Measurements from ENCODE around the gene GK2. TPM values are rescaled to one million over a fixed set of nuclear protein-coding genes. Genes with fewer than 3 reads are reported as not detected.

The GK2 gene
- total RNA-seq, 3 donors from 2014 or later: 0.16 TPM; not detected in 2

DNA sequence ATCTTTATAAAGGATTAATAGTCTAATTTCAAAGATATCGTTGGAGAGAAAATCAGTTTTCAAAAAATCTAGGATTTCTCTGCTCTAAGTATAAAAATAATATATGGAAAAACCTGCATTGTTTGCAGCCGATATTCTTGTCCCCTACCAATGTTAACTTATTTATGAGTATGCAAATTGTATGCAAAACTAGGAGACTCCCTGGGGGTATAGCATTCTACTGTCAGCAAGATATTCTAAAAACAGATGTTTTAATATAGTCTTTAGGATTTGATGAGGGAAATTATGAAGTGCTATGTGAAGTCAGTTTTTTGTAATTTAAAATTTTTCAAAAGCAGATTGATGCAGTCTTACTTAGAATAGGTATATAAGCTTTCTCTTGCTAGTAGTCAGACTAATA lies 40.9 kb downstream of the GK2 start:
- Histone ChIP-seq H3K4me3 (no peak overlapping the region), H3K36me3 (no peaks in the 10 kb centered on the region)

GRCh38 chr4:79366422-79366821 lies 41.6 kb downstream of the GK2 start:
- H3K4me3 ChIP-seq: no peak overlapping the region
- intact Hi-C loops (cut with DNase I; ENCODE audit: low total_unique reads): no loop called here
- no peaks in the 10 kb centered on the region for H3K36me3 ChIP-seq

More for the DNA sequence above, 40.9 kb downstream of the GK2 start:
- Histone ChIP-seq H3K4me1 (no peaks in the 10 kb centered on the region), H3K9me3 (no peaks in the 10 kb centered on the region), H3K27me3 (no peaks in the 10 kb centered on the region), H3K27ac (no peak overlapping the region)
- no peak for TF ChIP-seq CTCF (IDR thresholded peaks at IDR 0.05)
- TF ChIP-seq POLR2AphosphoS5 (IDR thresholded peaks at IDR 0.05): no peak
- no peak for TF ChIP-seq POLR2A (IDR thresholded peaks at IDR 0.05)
- no peak for DNase-seq (ENCODE audit: low spot score in 2 of 2)
- intact Hi-C loops (cut with DNase I; ENCODE audit: low total_unique reads): no loop called here

DNA sequence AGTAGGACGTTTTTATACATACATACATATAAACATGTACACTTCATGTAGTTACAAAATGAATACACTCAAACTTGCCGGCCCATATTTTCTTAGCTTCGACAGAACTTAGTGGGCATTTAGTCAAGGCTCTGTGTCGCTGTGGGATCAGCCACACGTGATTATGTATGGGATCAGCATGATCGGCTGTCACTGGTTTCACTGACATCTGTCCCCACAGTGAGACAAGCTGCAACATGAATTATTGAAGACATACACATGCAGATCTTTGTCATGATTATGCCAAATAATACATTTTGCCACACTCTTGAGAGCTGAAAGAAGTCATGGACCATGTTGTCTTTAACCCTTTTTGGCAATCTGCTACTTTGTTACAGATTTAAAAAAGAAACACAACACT lies 44.0 kb downstream of the GK2 start:
- H3K9me3 ChIP-seq: no peaks in the 10 kb centered on the region
- DNase-seq (ENCODE audit: low spot score in 2 of 2): no peak
- intact Hi-C loops (cut with DNase I; ENCODE audit: low total_unique reads): no loop called here
- no peak overlapping the region for H3K4me3 ChIP-seq
- no peaks in the 10 kb centered on the region for H3K36me3 ChIP-seq
- H3K4me1 ChIP-seq: no peaks in the 10 kb centered on the region
- no peaks in the 10 kb centered on the region for H3K27me3 ChIP-seq
- no peak overlapping the region for H3K27ac ChIP-seq
- TF ChIP-seq CTCF (IDR thresholded peaks at IDR 0.05): no peak
- TF ChIP-seq POLR2A (IDR thresholded peaks at IDR 0.05): no peak
- no peak for TF ChIP-seq POLR2AphosphoS5 (IDR thresholded peaks at IDR 0.05)

More at GRCh38 chr4:79366422-79366821, 41.6 kb downstream of the GK2 start:
- H3K27ac ChIP-seq: no peak overlapping the region
- H3K27me3 ChIP-seq: no peaks in the 10 kb centered on the region
- no peak for DNase-seq (ENCODE audit: low spot score in 2 of 2)
- no peak for TF ChIP-seq POLR2AphosphoS5 (IDR thresholded peaks at IDR 0.05)
- no peak for TF ChIP-seq POLR2A (IDR thresholded peaks at IDR 0.05)
- no peak for TF ChIP-seq CTCF (IDR thresholded peaks at IDR 0.05)
- H3K4me1 ChIP-seq: no peaks in the 10 kb centered on the region
- H3K9me3 ChIP-seq: no peaks in the 10 kb centered on the region

- intact Hi-C loops (cut with DNase I; ENCODE audit: low total_unique reads): no loop called here
- no peak overlapping the region for H3K4me3 ChIP-seq
- no peak for TF ChIP-seq CTCF (IDR thresholded peaks at IDR 0.05)
- no peak overlapping the region for H3K27ac ChIP-seq
- no peaks in the 10 kb centered on the region for H3K36me3 ChIP-seq
- DNase-seq (ENCODE audit: low spot score in 2 of 2): no peak
- H3K4me1 ChIP-seq: no peaks in the 10 kb centered on the region
- no peaks in the 10 kb centered on the region for H3K9me3 ChIP-seq
- no peaks in the 10 kb centered on the region for H3K27me3 ChIP-seq
These were observed 45.4 kb downstream of the GK2 start for GRCh38 chr4:79362626-79363025.

DNA sequence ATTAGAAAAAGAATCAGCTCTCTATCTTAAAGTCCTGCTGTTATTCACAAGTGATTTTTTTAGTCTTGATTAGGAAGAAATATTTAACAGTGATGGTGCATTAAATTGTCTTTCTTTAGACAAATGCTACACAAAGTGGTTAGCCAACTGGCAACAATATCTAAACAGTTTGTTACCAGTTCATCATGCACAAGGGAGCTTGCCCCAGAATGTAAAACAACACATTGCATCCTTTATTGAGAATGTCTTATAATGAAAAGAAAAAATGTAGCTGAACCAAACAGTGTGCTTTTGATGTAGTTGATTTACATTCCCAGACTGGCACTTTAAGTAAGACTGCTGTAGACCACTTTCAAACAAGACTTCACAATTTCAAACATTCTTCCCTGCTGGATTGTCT lies 48.0 kb downstream of the GK2 start:
- Histone ChIP-seq H3K27me3 (no peaks in the 10 kb centered on the region), H3K4me1 (no peaks in the 10 kb centered on the region), H3K36me3 (no peaks in the 10 kb centered on the region), H3K9me3 (no peaks in the 10 kb centered on the region), H3K27ac (no peak overlapping the region), H3K4me3 (no peak overlapping the region)
- intact Hi-C loops (cut with DNase I; ENCODE audit: low total_unique reads): no loop called here
- TF ChIP-seq CTCF (IDR thresholded peaks at IDR 0.05) (no peak), POLR2AphosphoS5 (IDR thresholded peaks at IDR 0.05) (no peak), POLR2A (IDR thresholded peaks at IDR 0.05) (no peak)
- DNase-seq (ENCODE audit: low spot score in 2 of 2): no peak

Data from breast epithelium (tissue), 4 donors.